Colonic mucosa (tissue), 4 donors: ENCODE data around the gene NR2F2. TPM values are rescaled to one million over a fixed set of nuclear protein-coding genes. Genes with fewer than 3 reads are reported as not detected.

Experiments
- DNase-seq: peaks from one replicate; pipeline ENCODE4 v3.0.0-alpha.2; 2020
- H3K27ac ChIP-seq: fragments of 200-600 bp; one replicate; pipeline ENCODE4 v1.8.0; 2021
- H3K27me3 ChIP-seq: fragments of 200-600 bp; one replicate; pipeline ENCODE4 v1.8.0; 2021
- H3K36me3 ChIP-seq: fragments of 200-600 bp; one replicate; pipeline ENCODE4 v1.8.0; 2021
- H3K4me1 ChIP-seq: fragments of 200-600 bp; one replicate; pipeline ENCODE4 v1.8.0; 2021; ENCODE audit warnings: mild to moderate bottlenecking
- H3K4me3 ChIP-seq: fragments of 200-600 bp; one replicate; pipeline ENCODE4 v1.8.0; 2021
- H3K9ac ChIP-seq, 2 donors: one replicate each; pipeline ENCODE4 v1.7.0; 2013; ENCODE audit warnings: control low read depth in 2 of 2, low read depth in 2 of 2, low read length in 2 of 2
- H3K9me3 ChIP-seq: fragments of 200-600 bp; one replicate; pipeline ENCODE4 v1.8.0; 2021
- intact Hi-C: fragments of 100-400 bp; cut with DNase I; formaldehyde crosslinking; loops from one replicate; pipeline ENCODE4 v1.14.1; 2022
- total RNA-seq, 2 donors: library from RNA; stranded (reverse); fragmentation: NEBNext Ultra II Directional in 1 of 2; extraction: Animal tissue kit (Norgen Biotek cat#: 25700) in 1 of 2; gene quantifications; one replicate each; pipeline ENCODE4 v1.2.1, GENCODE V29; 2021
- TF ChIP-seq, protein P1 (sequence below): fragments of 200-600 bp; IDR thresholded peaks from one replicate; pipeline ENCODE4 v1.8.0; 2022; ENCODE audit warnings: antibody characterized with exemption, mild to moderate bottlenecking
- donor health status: healthy.
- donor health status: DM: no; HTN: no; CAD: no.
- donor health status: DM: no; HTN: no; CAD: no.

Gene NR2F2
- total RNA-seq, 2 donors from 2014 or later: 25.7 to 35.0 TPM

- no peak overlapping the region for H3K4me3 ChIP-seq
- TF ChIP-seq, protein P1, sequence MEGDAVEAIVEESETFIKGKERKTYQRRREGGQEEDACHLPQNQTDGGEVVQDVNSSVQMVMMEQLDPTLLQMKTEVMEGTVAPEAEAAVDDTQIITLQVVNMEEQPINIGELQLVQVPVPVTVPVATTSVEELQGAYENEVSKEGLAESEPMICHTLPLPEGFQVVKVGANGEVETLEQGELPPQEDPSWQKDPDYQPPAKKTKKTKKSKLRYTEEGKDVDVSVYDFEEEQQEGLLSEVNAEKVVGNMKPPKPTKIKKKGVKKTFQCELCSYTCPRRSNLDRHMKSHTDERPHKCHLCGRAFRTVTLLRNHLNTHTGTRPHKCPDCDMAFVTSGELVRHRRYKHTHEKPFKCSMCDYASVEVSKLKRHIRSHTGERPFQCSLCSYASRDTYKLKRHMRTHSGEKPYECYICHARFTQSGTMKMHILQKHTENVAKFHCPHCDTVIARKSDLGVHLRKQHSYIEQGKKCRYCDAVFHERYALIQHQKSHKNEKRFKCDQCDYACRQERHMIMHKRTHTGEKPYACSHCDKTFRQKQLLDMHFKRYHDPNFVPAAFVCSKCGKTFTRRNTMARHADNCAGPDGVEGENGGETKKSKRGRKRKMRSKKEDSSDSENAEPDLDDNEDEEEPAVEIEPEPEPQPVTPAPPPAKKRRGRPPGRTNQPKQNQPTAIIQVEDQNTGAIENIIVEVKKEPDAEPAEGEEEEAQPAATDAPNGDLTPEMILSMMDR: no peak
- no peak for DNase-seq
- no peaks in the 10 kb centered on the region for H3K4me1 ChIP-seq
- H3K36me3 ChIP-seq: no peaks in the 10 kb centered on the region
- H3K9ac ChIP-seq: no peak overlapping the region
- H3K9me3 ChIP-seq: no peaks in the 10 kb centered on the region
- H3K27me3 ChIP-seq: peaks cover 6% of the 10 kb centered on the region
- intact Hi-C loops: loop anchor here (5.0 kb wide), 1 partner anchor 1092 kb away; no protein-coding TSS in a partner anchor
- no peak overlapping the region for H3K27ac ChIP-seq
Measured at GRCh38 chr15:96349034-96349856, 18.7 kb downstream of the NR2F2 start.

DNA sequence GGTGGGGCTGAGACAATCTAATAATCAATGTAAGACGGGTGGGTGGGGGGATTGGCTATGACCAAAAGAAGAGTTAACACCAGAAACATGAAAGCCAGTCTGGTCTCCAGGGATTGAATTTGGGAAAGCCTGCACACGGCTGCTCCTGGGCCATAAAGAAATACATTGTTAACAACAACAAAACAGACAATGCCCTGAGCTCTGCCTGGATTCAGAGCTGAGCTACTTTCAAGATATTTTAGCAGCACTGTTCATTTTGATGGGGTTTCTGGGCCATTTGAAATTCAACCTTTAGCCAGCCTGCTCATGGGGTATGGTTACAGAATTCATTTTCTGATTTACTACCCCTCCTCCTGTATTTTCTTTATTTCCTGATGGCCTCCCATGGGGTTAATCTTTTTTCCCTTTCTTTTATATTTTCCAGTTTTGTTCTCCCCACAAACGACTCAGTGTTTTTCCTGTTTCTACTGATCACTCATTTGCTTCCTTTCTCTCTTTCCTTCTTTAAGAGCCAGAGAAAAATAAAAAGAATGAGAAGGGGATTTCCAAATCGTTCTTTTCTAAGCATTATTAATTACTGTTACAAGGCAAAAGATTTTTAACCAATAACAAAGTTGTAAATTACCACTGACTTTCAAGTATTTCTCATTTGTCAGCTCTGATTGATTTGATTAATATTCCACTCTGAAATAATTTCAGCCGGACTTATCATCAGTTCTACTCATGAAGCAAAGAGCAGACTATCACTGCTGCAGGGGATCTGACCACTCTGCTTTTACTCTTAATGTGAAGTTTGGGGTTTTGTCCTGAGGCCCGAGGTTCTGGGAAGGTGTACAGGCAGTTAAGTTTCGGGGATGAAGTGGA, 19.6 kb downstream of the NR2F2 start:
- TF ChIP-seq, protein P1: no peak
- no peak overlapping the region for H3K27ac ChIP-seq
- no peaks in the 10 kb centered on the region for H3K4me1 ChIP-seq
- intact Hi-C loops: loop anchor here (5.0 to 10.0 kb wide), 2 partner anchors 1093 to 1405 kb away; no protein-coding TSS in a partner anchor
- no peaks in the 10 kb centered on the region for H3K36me3 ChIP-seq
- H3K9ac ChIP-seq: no peak overlapping the region
- H3K4me3 ChIP-seq: no peak overlapping the region
- peak; percentile 14 for DNase-seq
- H3K27me3 ChIP-seq: peaks cover 12% of the 10 kb centered on the region
- no peaks in the 10 kb centered on the region for H3K9me3 ChIP-seq

DNA sequence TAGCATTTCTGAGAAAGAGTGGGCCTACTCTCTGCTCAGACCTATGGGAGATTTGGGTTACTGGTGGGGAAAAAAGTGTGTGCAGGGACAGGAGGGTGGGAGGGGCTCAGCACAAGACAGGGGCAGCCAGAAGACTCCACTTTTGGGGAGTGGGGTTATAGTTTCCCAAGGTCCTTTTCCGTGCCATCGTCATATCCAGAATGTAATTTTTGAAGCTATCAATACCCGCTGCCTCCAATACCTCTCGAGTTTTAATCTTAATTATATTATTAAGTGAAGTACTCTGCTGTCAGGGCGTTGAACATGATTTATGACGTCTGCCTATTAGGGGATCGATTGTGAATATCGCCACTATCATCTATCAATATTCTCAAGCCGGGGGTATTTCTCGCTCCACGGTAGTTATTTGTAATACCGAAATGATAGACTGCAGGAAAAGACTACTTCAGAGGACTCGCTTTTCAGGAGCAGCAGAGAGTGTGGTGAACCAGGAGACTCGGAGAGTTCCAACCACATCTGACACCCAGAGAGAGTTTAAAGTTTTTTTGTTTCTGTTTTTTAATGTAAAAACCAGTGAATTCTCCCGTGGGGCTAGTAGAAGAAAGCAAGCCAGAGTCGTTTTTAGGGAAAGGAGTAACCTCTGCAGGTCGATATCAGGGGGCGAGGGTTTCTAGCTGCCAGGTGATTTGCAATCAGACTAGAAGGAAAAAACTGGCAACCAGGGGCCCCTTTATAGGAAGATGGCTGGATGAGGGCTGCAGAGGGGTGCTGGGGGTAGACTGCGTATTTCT, 20.6 kb downstream of the NR2F2 start:
- H3K9ac ChIP-seq: no peak overlapping the region

GRCh38 chr15:96351761-96352603, 21.5 kb downstream of the NR2F2 start:
- H3K9ac ChIP-seq: no peak overlapping the region
- no peaks in the 10 kb centered on the region for H3K9me3 ChIP-seq
- intact Hi-C loops: loop anchor here (10.0 kb wide), 1 partner anchor 1403 kb away; no protein-coding TSS in a partner anchor
- H3K4me3 ChIP-seq: no peak overlapping the region
- H3K27me3 ChIP-seq: peaks cover 17% of the 10 kb centered on the region
- no peak overlapping the region for H3K27ac ChIP-seq
- peaks cover 4% of the 10 kb centered on the region for H3K4me1 ChIP-seq
- TF ChIP-seq, protein P1: no peak
- no peak for DNase-seq
- no peaks in the 10 kb centered on the region for H3K36me3 ChIP-seq

More for the DNA sequence above, 20.6 kb downstream of the NR2F2 start:
- intact Hi-C loops: loop anchor here (10.0 kb wide), 1 partner anchor 1404 kb away; no protein-coding TSS in a partner anchor
- Histone ChIP-seq H3K4me1 (no peaks in the 10 kb centered on the region), H3K4me3 (no peak overlapping the region), H3K36me3 (no peaks in the 10 kb centered on the region), H3K27ac (no peak overlapping the region), H3K9me3 (no peaks in the 10 kb centered on the region), H3K27me3 (peaks cover 17% of the 10 kb centered on the region)
- no peak for DNase-seq
- TF ChIP-seq, protein P1: no peak
